Duodenal mucosa (tissue), 2 donors: ENCODE measurements around the gene IFT88.

Experiments
- H3K27ac ChIP-seq: one replicate; pipeline ENCODE4 v1.7.0; 2013; ENCODE audit warnings: low read depth, low read length
- H3K27me3 ChIP-seq, 2 donors: one replicate each; pipeline ENCODE4 v1.7.0; 2013; ENCODE audit warnings: low read length in 2 of 2, control low read depth in 1 of 2; ENCODE audit not compliant: insufficient read depth in 2 of 2, control insufficient read depth in 1 of 2
- H3K36me3 ChIP-seq, 2 donors: one replicate each; pipeline ENCODE4 v1.7.0; 2013; ENCODE audit warnings: low read length in 2 of 2, control low read depth in 1 of 2; ENCODE audit not compliant: insufficient read depth in 2 of 2, control insufficient read depth in 1 of 2
- H3K4me1 ChIP-seq, 2 donors: one replicate each; pipeline ENCODE4 v1.7.0; 2013; ENCODE audit warnings: low read length in 2 of 2, control low read depth in 1 of 2; ENCODE audit not compliant: insufficient read depth in 2 of 2, control insufficient read depth in 1 of 2
- H3K4me3 ChIP-seq, 2 donors: one replicate each; pipeline ENCODE4 v1.7.0; 2013; ENCODE audit warnings: low read length in 2 of 2, low read depth in 1 of 2
- H3K9ac ChIP-seq, 2 donors: one replicate each; pipeline ENCODE4 v1.7.0; 2013; ENCODE audit warnings: low read length in 2 of 2, low read depth in 1 of 2
- H3K9me3 ChIP-seq, 2 donors: one replicate each; pipeline ENCODE4 v1.7.0; 2013; ENCODE audit warnings: low read length in 2 of 2, control low read depth in 1 of 2; ENCODE audit not compliant: control insufficient read depth in 1 of 2

IFT88 gene

GRCh38 chr13:20708216-20708615, 141.3 kb downstream of the IFT88 start:
- H3K4me1 ChIP-seq, result peaks cover 0 to 5% of the 10 kb centered on the region in 2 donors
- no peaks in the 10 kb centered on the region for H3K27me3 ChIP-seq
- H3K27ac ChIP-seq, result no peak overlapping the region
- H3K4me3 ChIP-seq, result no peak overlapping the region
- H3K9ac ChIP-seq, result no peak overlapping the region
- no peaks in the 10 kb centered on the region for H3K36me3 ChIP-seq
- no peaks in the 10 kb centered on the region for H3K9me3 ChIP-seq

- Histone ChIP-seq H3K27ac (no peak overlapping the region), H3K9me3 (no peaks in the 10 kb centered on the region), H3K36me3 (no peaks in the 10 kb centered on the region), H3K9ac (no peak overlapping the region), H3K27me3 (no peaks in the 10 kb centered on the region), H3K4me1 (peaks cover 0 to 5% of the 10 kb centered on the region in 2 donors), H3K4me3 (no peak overlapping the region)
Measured at GRCh38 chr13:20709369-20709768, 142.4 kb downstream of the IFT88 start.

- Histone ChIP-seq H3K4me3 (no peak overlapping the region), H3K4me1 (peaks cover 0 to under 1% of the 10 kb centered on the region in 2 donors), H3K9me3 (no peaks in the 10 kb centered on the region), H3K9ac (no peak overlapping the region), H3K27me3 (no peaks in the 10 kb centered on the region), H3K27ac (no peak overlapping the region), H3K36me3 (no peaks in the 10 kb centered on the region)
Measured at GRCh38 chr13:20709782-20710181, 142.8 kb downstream of the IFT88 start.

- no peaks in the 10 kb centered on the region for H3K4me1 ChIP-seq
- H3K27ac ChIP-seq, result no peak overlapping the region
- no peak overlapping the region for H3K9ac ChIP-seq
- no peak overlapping the region for H3K4me3 ChIP-seq
- no peaks in the 10 kb centered on the region for H3K27me3 ChIP-seq
- no peaks in the 10 kb centered on the region for H3K36me3 ChIP-seq
- H3K9me3 ChIP-seq, result no peaks in the 10 kb centered on the region
Measured at GRCh38 chr13:20711301-20712044, 144.5 kb downstream of the IFT88 start.

- H3K27ac ChIP-seq, result no peak overlapping the region
Measured at GRCh38 chr13:20713014-20713376, 146.0 kb downstream of the IFT88 start.

GRCh38 chr13:20713751-20714150, 146.8 kb downstream of the IFT88 start:
- H3K4me1 ChIP-seq, result no peaks in the 10 kb centered on the region
- no peaks in the 10 kb centered on the region for H3K9me3 ChIP-seq
- peaks cover 0 to 4% of the 10 kb centered on the region in 2 donors for H3K27me3 ChIP-seq
- no peak overlapping the region for H3K4me3 ChIP-seq
- no peaks in the 10 kb centered on the region for H3K36me3 ChIP-seq
- H3K9ac ChIP-seq, result no peak overlapping the region
- no peak overlapping the region for H3K27ac ChIP-seq

More at GRCh38 chr13:20713014-20713376, 146.0 kb downstream of the IFT88 start:
- Histone ChIP-seq H3K9ac (no peak overlapping the region), H3K9me3 (no peaks in the 10 kb centered on the region), H3K4me3 (peak overlapping the region in 1 of 2 donors; percentile 44), H3K36me3 (no peaks in the 10 kb centered on the region), H3K27me3 (no peaks in the 10 kb centered on the region), H3K4me1 (no peaks in the 10 kb centered on the region)

- Histone ChIP-seq H3K4me1 (no peaks in the 10 kb centered on the region), H3K27me3 (peaks cover 0 to 8% of the 10 kb centered on the region in 2 donors), H3K4me3 (no peak overlapping the region), H3K9ac (no peak overlapping the region), H3K36me3 (no peaks in the 10 kb centered on the region), H3K9me3 (no peaks in the 10 kb centered on the region), H3K27ac (no peak overlapping the region)
Measured at GRCh38 chr13:20714161-20714560, 147.2 kb downstream of the IFT88 start.

GRCh38 chr13:20714563-20715329, 147.8 kb downstream of the IFT88 start:
- Histone ChIP-seq H3K27ac (no peak overlapping the region), H3K9me3 (no peaks in the 10 kb centered on the region), H3K27me3 (peaks cover 1 to 9% of the 10 kb centered on the region in 2 donors), H3K4me1 (no peaks in the 10 kb centered on the region), H3K36me3 (no peaks in the 10 kb centered on the region), H3K9ac (no peak overlapping the region), H3K4me3 (no peak overlapping the region)

GRCh38 chr13:20715330-20715712, 148.4 kb downstream of the IFT88 start:
- Histone ChIP-seq H3K36me3 (no peaks in the 10 kb centered on the region), H3K27me3 (peaks cover 7 to 9% of the 10 kb centered on the region in 2 donors), H3K27ac (no peak overlapping the region), H3K4me3 (no peak overlapping the region), H3K9me3 (no peaks in the 10 kb centered on the region), H3K9ac (no peak overlapping the region), H3K4me1 (no peaks in the 10 kb centered on the region)

GRCh38 chr13:20716951-20717350, 150.0 kb downstream of the IFT88 start:
- H3K36me3 ChIP-seq, result no peaks in the 10 kb centered on the region
- H3K27me3 ChIP-seq, result peaks cover 13 to 14% of the 10 kb centered on the region in 2 donors
- no peak overlapping the region for H3K4me3 ChIP-seq
- peaks cover 2 to 6% of the 10 kb centered on the region in 2 donors for H3K4me1 ChIP-seq
- H3K27ac ChIP-seq, result no peak overlapping the region
- H3K9ac ChIP-seq, result no peak overlapping the region
- no peaks in the 10 kb centered on the region for H3K9me3 ChIP-seq
